Measurements from ENCODE around the gene ITGB8. TPM values are rescaled to one million over a fixed set of nuclear protein-coding genes. Genes with fewer than 3 reads are reported as not detected.

Gene ITGB8
- total RNA-seq, 6 donors from 2014 or later: 5.2 to 30.5 (median 9.8) TPM

DNA sequence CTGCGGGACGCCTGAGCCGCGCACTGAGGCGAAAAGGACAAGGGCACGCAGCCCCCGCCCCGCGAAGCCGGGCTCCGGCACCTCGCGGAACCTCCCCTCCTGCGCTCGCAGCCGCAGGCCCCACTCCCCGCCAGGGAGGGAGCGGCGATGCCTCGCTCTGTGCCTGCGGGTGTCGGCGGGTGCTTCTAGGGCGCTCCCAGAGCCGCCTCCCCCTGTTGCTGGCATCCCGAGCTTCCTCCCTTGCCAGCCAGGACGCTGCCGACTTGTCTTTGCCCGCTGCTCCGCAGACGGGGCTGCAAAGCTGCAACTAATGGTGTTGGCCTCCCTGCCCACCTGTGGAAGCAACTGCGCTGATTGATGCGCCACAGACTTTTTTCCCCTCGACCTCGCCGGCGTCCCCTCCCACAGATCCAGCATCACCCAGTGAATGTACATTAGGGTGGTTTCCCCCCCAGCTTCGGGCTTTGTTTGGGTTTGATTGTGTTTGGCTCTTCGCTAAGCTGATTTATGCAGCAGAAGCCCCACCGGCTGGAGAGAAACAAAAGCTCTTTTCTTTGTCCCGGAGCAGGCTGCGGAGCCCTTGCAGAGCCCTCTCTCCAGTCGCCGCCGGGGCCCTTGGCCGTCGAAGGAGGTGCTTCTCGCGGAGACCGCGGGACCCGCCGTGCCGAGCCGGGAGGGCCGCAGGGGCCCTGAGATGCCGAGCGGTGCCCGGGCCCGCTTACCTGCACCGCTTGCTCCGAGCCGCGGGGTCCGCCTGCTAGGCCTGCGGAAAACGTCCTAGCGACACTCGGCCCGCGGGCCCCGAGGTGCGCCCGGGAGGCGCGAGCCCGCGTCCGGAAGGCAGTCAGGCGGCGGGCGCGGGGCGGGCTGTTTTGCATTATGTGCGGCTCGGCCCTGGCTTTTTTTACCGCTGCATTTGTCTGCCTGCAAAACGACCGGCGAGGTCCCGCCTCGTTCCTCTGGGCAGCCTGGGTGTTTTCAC lies 519 bp downstream of the ITGB8 start:
- ATAC-seq (ENCODE audit: low FRiP score in 2 of 2) (peak; percentile 54 to 63), DNase-seq (peak; percentile 36 to 92)
- H3K9me3 ChIP-seq: no peaks in the 10 kb centered on the region
- peak overlapping the region; percentile 72 to 85 (median 80) for H3K27ac ChIP-seq
- TF ChIP-seq POLR2A (IDR thresholded peaks at IDR 0.05): peak in 2 of 4 donors; percentile 13 to 19
- TF ChIP-seq POLR2AphosphoS5 (IDR thresholded peaks at IDR 0.05): no peak
- H3K27me3 ChIP-seq: no peaks in the 10 kb centered on the region
- peak overlapping the region; percentile 37 to 60 (median 50) for H3K4me3 ChIP-seq
- peaks cover 0 to 25% (median 14%) of the 10 kb centered on the region in 4 donors for H3K4me1 ChIP-seq
- WGBS, 2 donors: 1 to 2% methylated on average over 30 to 43 of the region's 92 CpGs
- no peaks in the 10 kb centered on the region for H3K36me3 ChIP-seq

GRCh38 chr7:20331910-20332813 lies 1.5 kb downstream of the ITGB8 start:
- ATAC-seq (ENCODE audit: low FRiP score in 2 of 2): no peak
- WGBS, 2 donors: 50 to 55% methylated on average over 13 of the region's 13 CpGs
- Histone ChIP-seq H3K9me3 (no peaks in the 10 kb centered on the region), H3K4me1 (peaks cover 0 to 25% (median 14%) of the 10 kb centered on the region in 4 donors), H3K27ac (peak overlapping the region in 1 of 4 donors; percentile 85), H3K36me3 (no peaks in the 10 kb centered on the region), H3K27me3 (no peaks in the 10 kb centered on the region), H3K4me3 (peak overlapping the region in 3 of 4 donors; percentile 45 to 60 (median 55))
- DNase-seq: no peak
- TF ChIP-seq POLR2A (IDR thresholded peaks at IDR 0.05) (no peak), POLR2AphosphoS5 (IDR thresholded peaks at IDR 0.05) (no peak), EP300 (IDR thresholded peaks at IDR 0.05) (no peak)

DNA sequence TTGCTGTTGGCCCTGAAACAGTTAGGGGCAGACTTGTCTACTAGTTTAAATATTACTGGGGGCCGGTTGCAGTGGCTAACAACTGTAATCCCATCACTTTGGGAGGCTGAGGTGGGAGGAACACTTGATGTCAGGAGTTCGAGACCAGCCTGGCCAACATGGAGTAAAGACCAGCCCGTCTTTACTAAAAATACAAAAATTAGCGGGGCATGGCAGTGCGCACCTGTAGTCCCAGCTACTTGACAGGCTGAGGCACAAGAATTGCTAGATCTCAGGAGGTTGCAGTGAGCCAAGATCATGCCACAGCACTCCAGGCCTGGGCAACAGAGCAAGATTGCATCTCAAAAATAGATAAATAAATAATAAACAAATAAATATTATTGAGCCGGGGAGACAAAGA lies 7.6 kb downstream of the ITGB8 start:
- no peak overlapping the region for H3K4me3 ChIP-seq
- 90 to 92% methylated on average over 6 of the region's 6 CpGs for WGBS, 2 donors
- no peaks in the 10 kb centered on the region for H3K36me3 ChIP-seq
- no peaks in the 10 kb centered on the region for H3K4me1 ChIP-seq
- H3K27ac ChIP-seq: no peak overlapping the region
- no peak for TF ChIP-seq EP300 (IDR thresholded peaks at IDR 0.05)
- TF ChIP-seq POLR2A (IDR thresholded peaks at IDR 0.05): no peak
- no peak for TF ChIP-seq CTCF (IDR thresholded peaks at IDR 0.05)
- no peak for TF ChIP-seq POLR2AphosphoS5 (IDR thresholded peaks at IDR 0.05)
- no peaks in the 10 kb centered on the region for H3K9me3 ChIP-seq
- DNase-seq: no peak
- H3K27me3 ChIP-seq: no peaks in the 10 kb centered on the region
- ATAC-seq (ENCODE audit: low FRiP score in 2 of 2): no peak

GRCh38 chr7:20340839-20341238 lies 10.1 kb downstream of the ITGB8 start:
- Histone ChIP-seq H3K9me3 (no peaks in the 10 kb centered on the region), H3K27me3 (no peaks in the 10 kb centered on the region), H3K4me3 (no peak overlapping the region), H3K4me1 (no peaks in the 10 kb centered on the region), H3K36me3 (no peaks in the 10 kb centered on the region), H3K27ac (no peak overlapping the region)
- TF ChIP-seq EP300 (IDR thresholded peaks at IDR 0.05): no peak
- no peak for TF ChIP-seq POLR2AphosphoS5 (IDR thresholded peaks at IDR 0.05)
- no peak for TF ChIP-seq CTCF (IDR thresholded peaks at IDR 0.05)
- TF ChIP-seq POLR2A (IDR thresholded peaks at IDR 0.05): no peak
- no peak for DNase-seq
- no peak for ATAC-seq (ENCODE audit: low FRiP score in 2 of 2)

GRCh38 chr7:20343205-20343604 lies 12.5 kb downstream of the ITGB8 start:
- no peak for DNase-seq
- Histone ChIP-seq H3K9me3 (no peaks in the 10 kb centered on the region), H3K27ac (no peak overlapping the region), H3K4me1 (no peaks in the 10 kb centered on the region), H3K36me3 (no peaks in the 10 kb centered on the region), H3K4me3 (no peak overlapping the region), H3K27me3 (no peaks in the 10 kb centered on the region)
- WGBS, 2 donors: 54 to 71% methylated on average over 3 of the region's 3 CpGs
- no peak for ATAC-seq (ENCODE audit: low FRiP score in 2 of 2)
- no peak for TF ChIP-seq CTCF (IDR thresholded peaks at IDR 0.05)
- no peak for TF ChIP-seq EP300 (IDR thresholded peaks at IDR 0.05)
- TF ChIP-seq POLR2AphosphoS5 (IDR thresholded peaks at IDR 0.05): no peak
- TF ChIP-seq POLR2A (IDR thresholded peaks at IDR 0.05): no peak

Data from upper lobe of left lung (tissue), 6 donors.